GM12878 (cell line): ENCODE measurements around the gene NSL1. TPM values are rescaled to one million over a fixed set of nuclear protein-coding genes. Genes with fewer than 3 reads are reported as not detected.

Experiments used
- ATAC-seq: fragments of 200-7000 bp; cut with Tn5 transposase; 3 replicates; pipeline ENCODE4 v1.9.1; 2020; ENCODE audit warnings: mild to moderate bottlenecking, moderate library complexity
- Bru-seq: library from RNA; stranded (reverse); fragments of 400-500 nt; gene quantifications from one replicate; lab custom pipeline; 2021; lab: Mats Ljungman, UMichigan
- BruChase-seq, 2 experiments: library from RNA; stranded (reverse); fragments of 400-500 nt; gene quantifications; one replicate each; lab custom pipeline; 2021; lab: Mats Ljungman, UMichigan
- BruUV-seq: library from RNA; stranded (reverse); fragments of 400-500 nt; replicated peaks from 2 replicates; lab custom pipeline; 2021; lab: Mats Ljungman, UMichigan
- CTCF ChIA-PET: fragments of 300-600 bp; sonication (Branson Sonifier 250); formaldehyde crosslinking; extraction: SDS; loops from one replicate; lab custom pipeline; 2021; ENCODE audit warnings: inconsistent platforms; lab: Yijun Ruan, JAX
- POLR2A ChIA-PET: fragments of 350-600 bp; formaldehyde crosslinking; extraction: SDS; loops from one replicate; lab custom pipeline; 2021; ENCODE audit warnings: inconsistent platforms; lab: Charles Lee
- RAD21 ChIA-PET: fragments of 300-600 bp; sonication (Branson Sonifier 250); formaldehyde crosslinking; loops from one replicate; lab custom pipeline; 2023; ENCODE audit warnings: antibody characterized with exemption; ENCODE audit not compliant: unreplicated experiment; lab: Charles Lee
- SMC1A ChIA-PET: fragments of 300-600 bp; sonication (Branson Sonifier 250); formaldehyde crosslinking; loops from one replicate; lab custom pipeline; 2023; ENCODE audit not compliant: unreplicated experiment, uncharacterized antibody; lab: Charles Lee
- DNase-seq: peaks from one replicate; pipeline ENCODE4 v3.0.0-alpha.2; 2011; ENCODE audit warnings: low read depth, low spot score
- FAIRE-seq: peaks from 3 replicates; lab custom pipeline; 2011; peaks lifted over from hg19 to GRCh38; lab: Jason Lieb, UNC
- H2AFZ ChIP-seq: 2 replicates; pipeline ENCODE4 v1.6.0; 2011; ENCODE audit warnings: low read depth, low read length, control low read depth; ENCODE audit not compliant: control insufficient read depth
- H3K27ac ChIP-seq: 2 replicates; pipeline ENCODE4 v1.5.1; 2011; ENCODE audit warnings: control low read depth; ENCODE audit not compliant: control insufficient read depth, insufficient read depth
- H3K27me3 ChIP-seq, 2 experiments: replicated peaks in 1 of 2; 2 replicates each; pipeline versions ENCODE4 v1.6.0 to v1.6.1; 2011; ENCODE audit warnings: low read length in 1 of 2; ENCODE audit not compliant: control insufficient read depth in 2 of 2, insufficient read depth in 2 of 2
- H3K36me3 ChIP-seq, 2 experiments: 2 replicates each; pipeline ENCODE4 v1.5.1; 2011; ENCODE audit warnings: low read length in 1 of 2; ENCODE audit not compliant: control insufficient read depth in 2 of 2, insufficient read depth in 2 of 2
- H3K4me1 ChIP-seq: 2 replicates; pipeline ENCODE4 v1.6.1; 2011; ENCODE audit warnings: mild to moderate bottlenecking, low read length, moderate library complexity, mixed read lengths; ENCODE audit not compliant: control insufficient read depth, insufficient read depth
- H3K4me2 ChIP-seq: 2 replicates; pipeline ENCODE4 v1.6.0; 2011; ENCODE audit warnings: control low read depth; ENCODE audit not compliant: control insufficient read depth, insufficient read depth
- H3K4me3 ChIP-seq: fragments of 200-600 bp; sonication (generic); 2 replicates; pipeline ENCODE4 v1.5.1; 2016
- H3K79me2 ChIP-seq: 2 replicates; pipeline ENCODE4 v1.6.0; 2011; ENCODE audit warnings: low read length; ENCODE audit not compliant: control insufficient read depth, insufficient read depth
- H3K9ac ChIP-seq: 2 replicates; pipeline ENCODE4 v1.8.0; 2011; ENCODE audit warnings: low read length, control low read depth, mixed read lengths; ENCODE audit not compliant: control insufficient read depth, insufficient read depth
- H3K9me3 ChIP-seq: replicated peaks from 3 replicates; pipeline ENCODE4 v1.5.1; 2011; ENCODE audit warnings: mild to moderate bottlenecking, low read length; ENCODE audit not compliant: control insufficient read depth, insufficient read depth
- H4K20me1 ChIP-seq: 2 replicates; pipeline ENCODE4 v1.6.0; 2011; ENCODE audit not compliant: control insufficient read depth, insufficient read depth
- ASH2L ChIP-seq: fragments of 300-600, 200-600 bp; sonication (generic); IDR thresholded peaks from 2 replicates; pipeline ENCODE4 v1.6.1; 2017; ENCODE audit warnings: low read depth, mild to moderate bottlenecking, borderline replicate concordance
- FOXM1 ChIP-seq: IDR thresholded peaks from 2 replicates; pipeline ENCODE4 v1.6.1; 2012; ENCODE audit warnings: low read depth, mild to moderate bottlenecking, inconsistent platforms, low read length, moderate library complexity
- IRF3 ChIP-seq: fragments of 450-650 bp; IDR thresholded peaks from 2 replicates; pipeline ENCODE4 v1.6.1; 2014; ENCODE audit warnings: mild to moderate bottlenecking
- KLF5 ChIP-seq: fragments of 450-650 bp; IDR thresholded peaks from 2 replicates; pipeline ENCODE4 v1.6.1; 2014; ENCODE audit warnings: mild to moderate bottlenecking; ENCODE audit not compliant: partially characterized antibody
- TBL1XR1 ChIP-seq: IDR thresholded peaks from 2 replicates; pipeline ENCODE4 v1.6.1; 2012; ENCODE audit warnings: low read depth, low read length, improper control_type of control experiment
- TCF12 ChIP-seq: IDR thresholded peaks from 2 replicates; pipeline ENCODE4 v1.6.1; 2011; ENCODE audit warnings: low read depth, mild to moderate bottlenecking, low read length
- ZBTB40 ChIP-seq: fragments of 450-650 bp; IDR thresholded peaks from 2 replicates; pipeline ENCODE4 v1.6.1; 2016; ENCODE audit warnings: mild to moderate bottlenecking, moderate library complexity, borderline replicate concordance
- WGBS: methylation state at CpG from one replicate; pipeline ENCODE4 v1.1.6; 2016; ENCODE audit warnings: low lambda C conversion rate; ENCODE audit not compliant: insufficient replicate concordance, insufficient coverage; ENCODE audit errors: missing lambda C conversion rate; 5-methylcytosine and 5-hydroxymethylcytosine counted together
- in situ Hi-C: fragments of 300-500 bp; cut with MboI; formaldehyde crosslinking; loops from 9 replicates; pipeline ENCODE4 v1.14.3; 2018; ENCODE audit warnings: mixed read lengths
- intact Hi-C: fragments of 100-400 bp; cut with micrococcal nuclease; formaldehyde crosslinking; loops from one replicate; pipeline ENCODE4 v1.14.2; 2022; ENCODE audit not compliant: unreplicated experiment
- long read RNA-seq, 2 experiments: library from polyadenylated mRNA; unstranded; transcript quantifications; one replicate each; pipeline ENCODE4 v2.0.0, GENCODE V29; 2019 to 2020
- polyA minus RNA-seq, 3 experiments: library from RNA; depleted of rRNA, polyadenylated mRNA; stranded (reverse); fragments of >200 nt; gene quantifications; 2 replicates each; pipeline ENCODE4 v1.2.3, GENCODE V29; 2011
- polyA plus RNA-seq, 11 experiments: library from polyadenylated mRNA; depleted of rRNA in 4 of 11; unstranded in 6 of 11; stranded (reverse) in 5 of 11; fragments of >200 nt; fragmentation: Nextera tagmentation in 4 of 11; fragmentation: Illumina TruSeq in 1 of 11; extraction: Ambion mirVana in 4 of 11; extraction: Trizol in 1 of 11; gene quantifications; 1 replicate in 1 of 11; 2 replicates in 10 of 11; pipeline versions ENCODE4 v1.2.1 to v1.2.3, GENCODE V29; 2011 to 2016; ENCODE audit warnings: inconsistent platforms in 2 of 11, missing spikeins in 2 of 11, low read depth in 1 of 11
- total RNA-seq, 4 experiments: library from RNA; depleted of rRNA in 3 of 4; stranded (reverse); fragments of >200 nt in 3 of 4; fragmentation: Illumina TruSeq in 1 of 4; extraction: Trizol in 1 of 4; gene quantifications; 2 replicates each; pipeline versions ENCODE4 v1.2.1 to v1.2.3, GENCODE V29; 2013 to 2021
- TF ChIP-seq, protein P1 (sequence below): IDR thresholded peaks from 2 replicates; pipeline ENCODE4 v1.6.1; 2012; ENCODE audit warnings: low read depth, low read length, improper control_type of control experiment

The NSL1 gene, protein sequence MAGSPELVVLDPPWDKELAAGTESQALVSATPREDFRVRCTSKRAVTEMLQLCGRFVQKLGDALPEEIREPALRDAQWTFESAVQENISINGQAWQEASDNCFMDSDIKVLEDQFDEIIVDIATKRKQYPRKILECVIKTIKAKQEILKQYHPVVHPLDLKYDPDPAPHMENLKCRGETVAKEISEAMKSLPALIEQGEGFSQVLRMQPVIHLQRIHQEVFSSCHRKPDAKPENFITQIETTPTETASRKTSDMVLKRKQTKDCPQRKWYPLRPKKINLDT
- 97.5 and 114 TPM in 2 replicates for total RNA-seq (2013; cell fraction: nucleolus; rRNA removed)
- total RNA-seq (2014; rRNA removed) (41.9 and 46.9 TPM in 2 replicates), total RNA-seq (2014; rRNA removed; fragmentation: Illumina TruSeq; extraction: Trizol) (37.5 and 40.2 TPM in 2 replicates), total RNA-seq (2021) (38.3 and 41.6 TPM in 2 replicates), polyA plus RNA-seq (2011; rRNA removed) (46.4 and 68.5 TPM in 2 replicates), polyA plus RNA-seq (2014; fragmentation: Illumina TruSeq; extraction: Trizol) (36.7 TPM in 2 replicates), polyA plus RNA-seq (2014; fragmentation: Nextera tagmentation; extraction: Ambion mirVana) (10 to 100 TPM; 46.5 to 67.2 TPM), polyA plus RNA-seq (2014; rRNA removed) (34.5 and 43.6 TPM in 2 replicates), polyA plus RNA-seq (2016; fragmentation: Nextera tagmentation; extraction: Ambion mirVana) (10 to 100 TPM; 72.3 to 74.2 TPM), polyA minus RNA-seq (2011; rRNA and poly(A)+ RNA removed) (20.3 and 27.5 TPM in 2 replicates), Bru-seq, nascent RNA (percentile 81 among the genes with signal in this experiment), BruChase-seq, experiment 1, labeled RNA remaining after a 6-hour chase (percentile 93 among the genes with signal in this experiment), BruChase-seq, experiment 2, labeled RNA remaining after a 2-hour chase (percentile 89 among the genes with signal in this experiment)
- 11.3 TPM for polyA plus RNA-seq (2011; ENCODE audit: low read depth)
- polyA plus RNA-seq (2011; cell fraction: cytosol; rRNA removed): 35.9 and 46.6 TPM in 2 replicates
- 25.8 and 25.9 TPM in 2 replicates for polyA plus RNA-seq (2011; cell fraction: nucleus; rRNA removed)
- polyA plus RNA-seq (2012): 15.8 and 17.9 TPM in 2 replicates
- 5.1 and 13.8 TPM in 2 replicates for polyA minus RNA-seq (2011; cell fraction: cytosol; rRNA and poly(A)+ RNA removed)
- polyA minus RNA-seq (2011; cell fraction: nucleus; rRNA and poly(A)+ RNA removed): 27.0 and 42.8 TPM in 2 replicates
- long read RNA-seq, experiment 1, transcript NSL1-202 (6 exons, 2,317 nt): major isoform, 54 of 64 reads
- long read RNA-seq, experiment 1, transcript NSL1-206 (7 exons, 790 nt): minor isoform, 6 of 64 reads
- long read RNA-seq, experiment 1, partial matches to known transcripts: 0 of 64 reads
- long read RNA-seq, experiment 1, other reads (novel, unspliced or antisense): 2 of 64 reads
- long read RNA-seq, experiment 2, transcript NSL1-206 (7 exons, 790 nt): minor isoform, 33 of 309 reads
- long read RNA-seq, experiment 2, transcript NSL1-202 (6 exons, 2,317 nt): major isoform, 244 of 309 reads
- long read RNA-seq, experiment 2, transcript NSL1-201 (5 exons, 722 nt): minor isoform, 6 of 309 reads
- long read RNA-seq, experiment 2, partial matches to known transcripts: 4 of 309 reads
- long read RNA-seq, experiment 2, other reads (novel, unspliced or antisense): 21 of 309 reads

- H3K27ac ChIP-seq: peak within 1 kb of the TSS; percentile 97
- ChIA-PET SMC1A (interaction anchor here (0.7 to 2.2 kb wide), 17 partner anchors 10 to 336 kb away, joined by 3 to 14 read pairs (median 4); partner anchors contain the start of gene RPS6KC1), POLR2A (interaction anchor here (0.7 to 2.1 kb wide), 15 partner anchors 9 to 295 kb away, joined by 3 to 8 read pairs (median 5); partner anchors contain the start of gene VASH2), RAD21 (interaction anchor here (0.6 to 1.7 kb wide), 11 partner anchors 14 to 326 kb away, joined by 3 to 7 read pairs (median 3); partner anchors contain the start of genes ATF3 and BATF3), CTCF (interaction anchor here (0.7 to 1.7 kb wide), 10 partner anchors 10 to 336 kb away, joined by 3 to 9 read pairs (median 4); no protein-coding TSS in a partner anchor)
- no peaks in the 10 kb centered on the region for H3K27me3 ChIP-seq
- H3K36me3 ChIP-seq: peaks cover 0 to 7% of the 10 kb centered on the region in 2 experiments; a peak in 1 of 4 replicates
- peak within 1 kb of the TSS; percentile 96 for H2AFZ ChIP-seq
- WGBS: 1% methylated on average over 46 of the region's 46 CpGs
- DNase-seq (peak; percentile 90), ATAC-seq (peak; percentile 83), FAIRE-seq (peak; percentile 92)
- peak within 1 kb of the TSS; percentile 94 for H3K4me2 ChIP-seq
- intact Hi-C loops: loop anchor here (1.0 to 2.0 kb wide), 2 partner anchors 81 to 203 kb away; no protein-coding TSS in a partner anchor
- H3K4me3 ChIP-seq: peak within 1 kb of the TSS; percentile 78
- peaks cover 41% of the 10 kb centered on the region for H3K79me2 ChIP-seq
- H3K4me1 ChIP-seq: peaks cover 8% of the 10 kb centered on the region
- H4K20me1 ChIP-seq: no peaks in the 10 kb centered on the region
- BruUV-seq: TSS peak; percentile 69
- in situ Hi-C loops: no loop called here
- H3K9me3 ChIP-seq: no peaks in the 10 kb centered on the region; the same call in 2 of the 3 replicates
- H3K9ac ChIP-seq: peak within 1 kb of the TSS; percentile 99
- TF ChIP-seq KLF5 (no peak), FOXM1 (peak; percentile 64), IRF3 (peak; percentile 62), TBL1XR1 (0 out of 2 replicates have a peak, but pooled peaks have one; percentile 11), ZBTB40 (peak; percentile 98), ASH2L (peak; percentile 98; the same call in 1 of the 2 replicates), TCF12 (peak; percentile 51; the same call in 1 of the 2 replicates)
- TF ChIP-seq, protein P1, sequence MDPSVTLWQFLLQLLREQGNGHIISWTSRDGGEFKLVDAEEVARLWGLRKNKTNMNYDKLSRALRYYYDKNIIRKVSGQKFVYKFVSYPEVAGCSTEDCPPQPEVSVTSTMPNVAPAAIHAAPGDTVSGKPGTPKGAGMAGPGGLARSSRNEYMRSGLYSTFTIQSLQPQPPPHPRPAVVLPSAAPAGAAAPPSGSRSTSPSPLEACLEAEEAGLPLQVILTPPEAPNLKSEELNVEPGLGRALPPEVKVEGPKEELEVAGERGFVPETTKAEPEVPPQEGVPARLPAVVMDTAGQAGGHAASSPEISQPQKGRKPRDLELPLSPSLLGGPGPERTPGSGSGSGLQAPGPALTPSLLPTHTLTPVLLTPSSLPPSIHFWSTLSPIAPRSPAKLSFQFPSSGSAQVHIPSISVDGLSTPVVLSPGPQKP: no peak
Measured at GRCh38 chr1:212791676-212792395, at the start of gene NSL1, which contains the start of gene TATDN3. NSL1 (minus strand) TSS chr1:212791777; CDS start chr1:212791763, 14 bp downstream. TATDN3 (plus strand) TSS chr1:212791894; CDS start chr1:212791922, 28 bp downstream.
